SIG-M5 (cell line): ENCODE measurements around the gene RAB34.
A peak's percentile ranks its signal among the peaks of the same experiment; 100 is the strongest.
"Not testable (repeated sequence)": the region's sequence is repeated elsewhere in the genome, so short reads cannot be mapped to it uniquely, and the experiment has no call there.

Source experiments
- DNase-seq: peaks from one replicate; lab custom pipeline; 2025; lab: John Stamatoyannopoulos, UW

Gene RAB34

GRCh38 chr17:28746611-28747050, 29.0 kb upstream of the RAB34 start:
- no peak for DNase-seq

DNA sequence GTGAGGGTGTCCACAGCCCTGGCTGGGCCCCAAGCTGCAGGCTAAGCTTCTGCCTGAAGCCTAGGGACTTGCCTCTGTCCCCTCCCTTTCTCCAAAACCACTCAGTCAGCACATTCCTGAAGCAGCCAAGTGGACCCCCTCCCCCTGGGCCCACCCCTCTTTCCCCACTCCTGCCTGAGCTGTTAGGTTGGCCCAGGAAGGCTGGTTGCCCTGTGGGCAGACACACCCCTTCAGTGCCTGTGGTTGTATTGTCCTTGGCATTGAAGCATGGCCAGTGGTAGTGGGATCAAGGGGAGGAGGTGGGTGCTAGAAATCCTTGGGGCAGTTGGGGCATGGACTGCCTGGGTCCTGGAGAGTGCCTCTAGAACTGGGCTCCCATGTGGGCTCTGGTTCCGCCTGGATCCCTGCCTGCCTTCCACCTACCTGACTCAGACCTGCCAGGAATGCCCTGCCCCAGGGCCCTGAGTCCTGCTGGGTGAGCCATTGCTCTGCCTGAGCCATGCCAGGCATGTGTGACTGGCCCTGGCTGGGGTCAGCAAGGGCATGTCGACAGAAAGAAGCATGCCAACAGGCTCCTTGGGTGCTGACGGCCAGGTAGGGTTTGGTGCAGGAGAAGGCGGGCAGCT, 28.2 kb upstream of the RAB34 start:
- DNase-seq, result no peak

DNA sequence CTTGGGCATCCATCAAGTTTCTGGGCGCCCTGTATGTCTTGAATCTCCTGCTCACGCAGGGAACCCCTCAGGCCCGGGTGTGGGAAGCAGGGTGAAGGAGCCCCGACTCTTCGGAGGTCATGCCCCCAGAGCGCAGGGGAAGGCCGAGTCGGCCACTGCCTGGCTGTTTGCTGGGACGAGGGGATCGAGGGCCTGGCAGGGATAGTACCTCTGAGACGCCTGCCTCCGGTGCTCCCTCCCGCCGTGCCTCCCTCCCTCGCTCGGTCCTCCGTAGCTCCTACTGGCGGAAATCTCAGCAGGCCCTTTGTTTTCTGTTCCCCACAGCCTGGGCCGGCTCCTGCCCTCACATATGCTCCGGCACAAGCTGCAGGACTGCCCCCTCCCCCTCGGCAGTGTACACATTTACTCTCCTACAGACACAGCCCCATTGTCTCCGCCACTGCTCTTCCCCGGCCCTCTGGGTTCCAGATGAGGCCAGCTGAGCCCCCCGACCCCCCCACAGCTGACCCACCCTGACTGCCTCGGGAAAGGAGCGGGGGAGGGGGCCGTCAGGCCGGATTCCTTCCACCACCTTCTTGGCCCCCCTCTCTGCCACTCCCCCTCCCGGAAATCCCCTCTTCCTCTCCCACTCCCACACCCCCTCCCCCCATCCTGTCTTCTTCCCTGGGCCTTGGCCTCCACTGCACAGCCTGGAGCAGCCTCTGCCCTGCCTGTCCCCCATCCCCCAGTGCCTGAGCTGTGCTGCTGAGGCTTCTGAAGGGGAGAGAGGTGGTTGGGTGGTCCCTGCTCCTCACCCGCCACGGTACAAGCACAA, 27.5 kb upstream of the RAB34 start:
- no peak for DNase-seq

DNA sequence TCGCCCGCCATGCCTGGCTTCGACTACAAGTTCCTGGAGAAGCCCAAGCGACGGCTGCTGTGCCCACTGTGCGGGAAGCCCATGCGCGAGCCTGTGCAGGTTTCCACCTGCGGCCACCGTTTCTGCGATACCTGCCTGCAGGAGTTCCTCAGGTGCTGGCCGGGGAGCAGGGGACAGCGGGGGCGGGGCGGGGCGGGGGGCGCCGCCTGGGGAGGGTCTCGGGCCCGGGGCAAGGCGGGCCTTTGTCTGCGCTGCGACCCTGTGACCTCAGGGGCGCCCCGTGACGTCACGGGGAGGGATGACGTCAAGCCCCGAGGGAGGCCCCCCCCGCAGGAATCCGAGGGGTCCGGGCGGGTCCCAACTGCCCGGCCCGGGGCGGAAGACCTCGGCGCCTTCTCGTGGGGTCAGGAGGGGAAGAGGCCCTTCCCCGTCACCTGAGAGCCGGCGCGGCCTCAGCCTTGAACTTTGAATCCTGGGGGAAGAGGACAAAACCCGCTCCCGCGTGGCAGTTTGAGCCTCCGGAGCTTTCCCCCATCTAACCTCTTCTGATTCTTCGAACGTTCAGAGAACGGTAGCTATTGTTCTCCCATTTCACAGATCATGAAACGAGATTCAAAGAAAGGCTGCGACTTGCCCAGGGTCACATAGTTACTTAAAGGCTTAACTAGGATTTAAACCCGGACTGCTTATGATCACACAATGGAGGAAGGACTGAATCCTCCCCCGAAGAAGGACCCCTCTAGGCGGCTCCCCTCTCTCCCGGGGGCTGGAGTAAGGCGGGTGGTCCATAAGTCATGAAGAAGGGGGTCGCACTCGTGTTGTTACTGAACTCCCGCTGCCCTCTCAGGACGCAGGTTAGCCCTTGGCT, 26.7 kb upstream of the RAB34 start:
- no peak for DNase-seq

- DNase-seq, result no peak
Measured at GRCh38 chr17:28743243-28744103, 25.8 kb upstream of the RAB34 start, which contains the start of gene TRAF4. Gene TRAF4 (plus strand): TSS chr17:28744011. CDS start chr17:28744113, 102 bp downstream.

DNA sequence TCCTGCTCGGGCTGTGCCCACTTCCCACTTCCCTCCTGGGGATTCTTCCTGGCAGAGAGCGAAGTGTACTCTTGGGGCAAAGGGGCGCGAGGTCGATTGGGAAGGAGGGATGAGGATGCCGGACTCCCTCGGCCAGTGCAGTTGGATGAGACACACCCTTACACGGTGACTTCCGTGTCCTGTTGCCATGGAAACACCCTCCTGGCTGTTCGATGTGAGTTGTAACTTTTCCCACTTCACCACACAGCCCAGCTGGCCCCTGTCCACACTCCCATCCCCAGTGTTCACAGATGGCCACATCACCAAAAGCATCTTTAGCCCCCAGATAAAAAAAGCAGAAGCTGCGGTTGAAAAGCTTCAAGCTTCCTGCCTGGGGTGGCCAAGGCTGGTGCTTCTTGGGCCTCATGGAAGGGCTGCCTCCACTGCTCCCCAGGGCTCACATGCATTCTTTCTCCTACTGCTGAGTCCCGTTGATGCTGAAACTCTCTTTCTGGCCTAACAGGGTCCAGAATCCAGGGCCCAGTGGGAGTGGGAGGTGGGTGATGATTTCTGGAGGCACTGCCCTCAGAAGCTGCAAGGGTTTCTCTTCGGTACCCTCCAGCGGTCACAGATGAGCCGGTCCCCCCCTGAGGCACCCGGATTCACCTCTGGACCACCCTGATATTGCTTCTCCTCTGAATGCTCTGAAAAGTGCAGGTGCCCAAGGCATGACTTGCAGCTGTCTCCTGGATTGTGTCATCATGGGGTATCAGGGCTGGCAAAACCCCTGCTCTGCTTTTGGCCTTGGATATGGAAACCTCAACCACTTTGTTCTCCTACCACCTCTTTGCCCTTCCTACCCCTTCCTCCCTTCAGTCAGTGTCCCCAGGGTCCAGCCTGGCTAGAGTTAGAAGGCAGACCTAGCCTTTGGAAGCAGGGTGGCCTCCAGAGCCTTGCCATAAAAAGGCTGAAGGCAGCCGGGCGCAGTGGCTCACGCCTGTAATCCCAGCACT, 24.0 kb upstream of the RAB34 start:
- peak; percentile 69 for DNase-seq

DNA sequence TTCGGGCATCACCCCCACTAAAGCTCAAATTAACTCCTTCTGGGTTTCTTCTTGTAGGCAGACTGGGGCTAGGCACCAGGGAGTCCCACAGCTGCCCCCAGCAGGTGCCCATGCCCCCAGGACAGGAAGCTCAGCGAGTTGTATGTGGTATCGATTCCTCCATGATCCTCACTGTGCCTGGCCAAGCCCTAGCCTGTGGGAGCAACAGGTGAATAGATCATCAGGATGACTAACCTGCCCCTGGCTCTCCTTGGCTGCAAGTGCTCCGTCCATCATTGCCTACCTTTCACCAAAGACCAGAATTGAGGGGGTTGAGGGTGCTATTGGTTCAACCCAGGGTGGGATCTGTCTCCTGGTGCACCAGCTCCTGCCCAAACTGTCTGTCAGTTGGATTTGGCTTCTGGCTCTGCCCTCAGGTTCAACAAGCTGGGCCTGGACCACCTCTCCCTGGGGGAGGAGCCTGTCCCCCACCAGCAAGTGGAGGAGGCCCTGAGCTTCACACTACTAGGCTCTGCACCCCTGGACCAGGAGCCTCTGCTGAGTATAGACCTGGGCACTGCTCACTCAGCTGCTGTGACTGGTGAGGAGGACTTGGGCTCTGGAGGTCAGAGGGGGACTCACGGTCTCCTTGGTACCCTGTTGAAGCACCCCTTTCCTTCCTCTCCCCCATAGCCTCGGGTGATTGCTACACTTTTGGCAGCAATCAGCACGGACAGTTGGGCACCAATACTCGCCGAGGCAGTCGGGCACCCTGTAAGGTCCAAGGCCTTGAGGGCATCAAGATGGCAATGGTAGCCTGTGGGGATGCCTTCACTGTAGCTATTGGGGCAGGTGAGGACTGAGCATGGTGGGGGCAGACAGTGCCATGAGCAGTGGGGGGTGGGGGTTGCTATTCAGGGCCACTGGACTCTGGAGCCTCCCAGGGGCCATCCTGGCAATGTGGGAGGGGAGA, 23.0 kb upstream of the RAB34 start:
- DNase-seq, result no peak

- no peak for DNase-seq
Measured at GRCh38 chr17:28738680-28739384, 21.2 kb upstream of the RAB34 start.

DNA sequence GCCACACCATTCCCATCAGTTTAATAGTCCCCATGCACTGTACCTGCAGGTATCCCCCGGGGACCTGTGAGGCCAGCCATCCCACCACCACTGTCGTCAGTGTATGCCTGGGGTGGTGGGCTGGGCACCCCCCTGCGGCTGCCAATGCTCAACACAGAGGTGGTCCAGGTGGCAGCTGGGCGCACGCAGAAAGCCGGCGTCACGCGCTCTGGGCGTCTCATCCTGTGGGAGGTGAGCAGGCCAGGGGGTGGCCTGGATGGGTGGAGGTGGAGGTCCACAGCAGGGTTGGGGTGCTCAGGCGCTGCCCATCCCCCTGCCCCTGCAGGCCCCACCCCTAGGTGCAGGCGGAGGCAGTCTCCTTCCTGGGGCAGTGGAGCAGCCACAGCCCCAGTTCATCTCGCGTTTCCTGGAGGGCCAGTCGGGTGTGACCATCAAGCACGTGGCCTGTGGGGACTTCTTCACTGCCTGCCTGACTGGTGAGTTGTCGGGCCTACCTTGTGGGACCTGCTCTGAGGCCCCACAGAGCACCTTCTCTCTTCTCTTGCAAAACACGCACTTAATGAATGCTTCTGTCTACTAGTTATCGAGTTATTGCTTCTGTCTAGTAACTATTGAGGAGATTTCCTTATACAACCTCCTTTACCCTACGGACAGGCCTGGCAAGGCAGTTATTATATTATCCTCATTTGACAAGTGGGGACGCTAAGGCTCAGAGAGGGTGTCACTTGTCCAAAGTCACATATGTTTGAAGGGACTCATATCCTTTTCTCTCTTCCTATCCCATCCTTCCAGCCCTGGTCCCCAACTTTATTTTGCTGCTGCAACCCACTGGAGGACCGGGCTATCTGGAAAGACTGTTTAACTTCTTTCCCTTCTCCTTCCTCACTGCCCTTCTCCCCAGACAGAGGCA, 20.4 kb upstream of the RAB34 start:
- no peak for DNase-seq

- DNase-seq, result no peak
Measured at GRCh38 chr17:28737316-28737715, 19.6 kb upstream of the RAB34 start.

GRCh38 chr17:28735913-28736769, 18.5 kb upstream of the RAB34 start:
- DNase-seq, result not testable (repeated sequence)

DNA sequence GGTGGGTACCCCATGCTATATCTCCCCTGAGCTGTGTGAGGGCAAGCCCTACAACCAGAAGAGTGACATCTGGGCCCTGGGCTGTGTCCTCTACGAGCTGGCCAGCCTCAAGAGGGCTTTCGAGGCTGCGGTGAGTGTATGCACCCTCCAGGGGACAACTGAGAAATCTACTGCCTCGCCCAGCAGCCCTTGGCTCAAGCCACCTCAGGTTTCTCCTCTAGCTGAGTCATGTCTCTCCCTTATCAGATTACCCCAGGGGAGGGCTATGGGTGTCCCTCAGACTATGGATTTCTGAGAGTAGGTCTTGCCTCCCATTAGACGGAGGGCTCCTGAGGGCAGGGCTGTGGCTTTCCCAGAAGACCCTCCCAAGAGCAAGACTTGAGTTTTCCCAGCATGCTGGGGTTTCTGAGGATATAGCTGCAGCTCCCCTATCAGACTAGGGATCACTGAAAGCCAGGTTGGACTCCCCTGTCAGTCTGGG, 17.6 kb upstream of the RAB34 start:
- DNase-seq, result no peak

GRCh38 chr17:28734712-28735241, 17.1 kb upstream of the RAB34 start:
- no peak for DNase-seq

DNA sequence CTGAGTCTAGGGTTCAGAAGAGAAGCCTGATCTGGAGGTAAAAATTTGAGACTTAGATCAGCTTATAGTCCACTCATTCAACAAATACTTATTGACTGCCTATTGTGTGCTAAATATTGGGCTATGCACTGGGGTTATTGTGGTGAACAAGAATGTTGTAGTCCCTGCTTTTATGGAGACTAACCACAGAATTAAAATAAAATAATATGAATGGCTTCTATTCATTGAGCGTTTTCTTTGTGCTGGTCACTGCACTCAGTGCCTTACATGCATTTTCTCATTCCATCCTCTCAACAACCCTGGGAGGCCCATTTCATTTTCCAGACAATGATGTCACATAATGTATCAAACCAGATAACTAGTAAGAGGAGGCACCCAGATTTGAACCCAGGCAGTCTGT, 15.7 kb upstream of the RAB34 start:
- DNase-seq, result no peak

DNA sequence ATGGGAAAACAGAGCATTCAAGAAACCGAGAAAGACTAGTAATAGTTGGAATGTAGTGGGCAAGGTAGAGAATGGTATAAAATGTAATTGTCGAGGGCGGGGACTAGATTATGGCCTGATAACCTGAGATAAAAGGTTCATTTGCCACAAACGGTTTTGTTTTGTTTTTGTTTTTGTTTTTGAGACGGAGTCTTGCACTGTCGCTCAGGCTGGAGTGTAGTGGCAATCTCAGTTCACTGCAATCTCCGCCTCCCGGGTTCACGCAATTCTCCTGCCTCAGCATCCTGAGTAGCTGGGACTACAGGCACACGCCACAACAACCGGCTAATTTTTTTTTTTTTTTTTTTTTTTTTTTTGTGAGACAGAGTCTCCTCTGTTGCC, 12.3 kb upstream of the RAB34 start:
- DNase-seq, result no peak
